A549 (cell line): ENCODE results near the gene PLPP2. TPM values are rescaled to one million over a fixed set of nuclear protein-coding genes. Genes with fewer than 3 reads are reported as not detected.

Experiments used
- ATAC-seq, 2 experiments: fragments of 200-7000 bp in 1 of 2; fragments of >200 bp in 1 of 2; cut with Nextera tagmentation in 1 of 2; cut with Tn5 transposase in 1 of 2; 3 replicates each; pipeline versions ENCODE4 v1.8.0 to v1.9.1; 2018 to 2020; ENCODE audit warnings: mild to moderate bottlenecking in 1 of 2, moderate library complexity in 1 of 2
- CTCF ChIA-PET: fragments of 300-600 bp; sonication (Branson Sonifier 250); formaldehyde crosslinking; extraction: SDS; loops from one replicate; lab custom pipeline; 2021; ENCODE audit warnings: antibody characterized with exemption, inconsistent platforms; lab: Yijun Ruan, JAX
- POLR2A ChIA-PET: fragments of 350-600 bp; formaldehyde crosslinking; extraction: SDS; loops from one replicate; lab custom pipeline; 2021; ENCODE audit warnings: antibody characterized with exemption, inconsistent platforms; lab: Yijun Ruan, JAX
- DNase-seq, 2 experiments: peaks; one replicate each; pipeline versions ENCODE4 v3.0.0 to v3.0.0-alpha.2; 2011 to 2016; ENCODE audit warnings: low read depth in 1 of 2, low spot score in 1 of 2
- FAIRE-seq: peaks from 2 replicates; lab custom pipeline; 2011; peaks lifted over from hg19 to GRCh38; lab: Jason Lieb, UNC
- H3K27ac ChIP-seq, 2 experiments: fragments of >200 bp; sonication (Bioruptor Twin); formaldehyde crosslinking; 3 replicates each; pipeline ENCODE4 v1.5.1; 2016 to 2017
- H3K4me1 ChIP-seq: fragments of >200 bp; sonication (Bioruptor Twin); formaldehyde crosslinking; 3 replicates; pipeline ENCODE4 v1.6.1; 2016
- H3K4me2 ChIP-seq: fragments of >200 bp; sonication (Bioruptor Twin); formaldehyde crosslinking; 3 replicates; pipeline ENCODE4 v1.6.1; 2016
- H3K4me3 ChIP-seq: fragments of >200 bp; sonication (Bioruptor Twin); formaldehyde crosslinking; 3 replicates; pipeline ENCODE4 v1.5.1; 2016
- H3K9me3 ChIP-seq: fragments of >200 bp; sonication (Bioruptor Twin); formaldehyde crosslinking; 3 replicates; pipeline ENCODE4 v1.6.1; 2016
- CEBPB ChIP-seq, 2 experiments: fragments of >200 bp in 1 of 2; sonication (Bioruptor Twin) in 1 of 2; formaldehyde crosslinking in 1 of 2; IDR thresholded peaks; 2 replicates each; pipeline ENCODE4 v1.6.1; 2012 to 2016
- EHF ChIP-seq: fragments of 250-450 bp; sonication (Bioruptor Pico); IDR thresholded peaks from 2 replicates; pipeline ENCODE4 v1.5.0; 2020; ENCODE audit warnings: mild to moderate bottlenecking
- EP300 ChIP-seq, 2 experiments: fragments of >200 bp; sonication (Bioruptor Twin); formaldehyde crosslinking; IDR thresholded peaks; 2 replicates in 1 of 2; 3 replicates in 1 of 2; pipeline ENCODE4 v1.6.1; 2016 to 2017
- FOSB ChIP-seq: fragments of 250-450 bp; sonication (Bioruptor Pico); IDR thresholded peaks from 2 replicates; pipeline ENCODE4 v1.5.0; 2020; ENCODE audit warnings: mild to moderate bottlenecking, moderate library complexity
- FOSL2 ChIP-seq, 2 experiments: fragments of 450-650 bp in 1 of 2; fragments of >200 bp in 1 of 2; sonication (Bioruptor Twin) in 1 of 2; formaldehyde crosslinking; IDR thresholded peaks; 2 replicates each; pipeline versions ENCODE4 v1.5.0 to v1.6.1; 2016 to 2020; ENCODE audit warnings: mild to moderate bottlenecking in 1 of 2, moderate library complexity in 1 of 2
- HOXA7 ChIP-seq: fragments of 250-450 bp; sonication (Bioruptor Pico); IDR thresholded peaks from 2 replicates; pipeline ENCODE4 v1.5.0; 2020; ENCODE audit warnings: mild to moderate bottlenecking, moderate library complexity
- HOXB13 ChIP-seq: fragments of 250-450 bp; sonication (Bioruptor Pico); IDR thresholded peaks from 2 replicates; pipeline ENCODE4 v1.5.0; 2020; ENCODE audit warnings: low read depth, mild to moderate bottlenecking, moderate library complexity
- KDM1A ChIP-seq: fragments of 200-600 bp; sonication (generic); IDR thresholded peaks from 2 replicates; pipeline ENCODE4 v1.6.1; 2016; ENCODE audit warnings: low read depth, mild to moderate bottlenecking
- MAFK ChIP-seq: fragments of 450-650 bp; IDR thresholded peaks from 2 replicates; pipeline ENCODE4 v1.6.1; 2014; ENCODE audit not compliant: partially characterized antibody
- MYC ChIP-seq: IDR thresholded peaks from 2 replicates; pipeline ENCODE4 v1.6.1; 2012; ENCODE audit warnings: mild to moderate bottlenecking, inconsistent platforms, low read length, improper control_type of control experiment, borderline replicate concordance
- NFE2L2 ChIP-seq: fragments of 150-350 bp; conservative IDR thresholded peaks from 2 replicates; pipeline ENCODE4 v1.6.1; 2014; ENCODE audit warnings: low read length
- NPAS2 ChIP-seq: fragments of 250-450 bp; sonication (Bioruptor Pico); IDR thresholded peaks from 2 replicates; pipeline ENCODE4 v1.8.0; 2022; ENCODE audit warnings: mild to moderate bottlenecking, moderate library complexity, borderline replicate concordance
- PHF8 ChIP-seq: fragments of 200-600 bp; sonication (generic); IDR thresholded peaks from 2 replicates; pipeline ENCODE4 v1.6.1; 2016; ENCODE audit warnings: low read depth, mild to moderate bottlenecking, antibody characterized with exemption, moderate library complexity, borderline replicate concordance
- POLR2AphosphoS2 ChIP-seq: conservative IDR thresholded peaks from 2 replicates; pipeline ENCODE4 v1.6.1; 2012; ENCODE audit warnings: low read length, improper control_type of control experiment, inconsistent platforms
- RAD21 ChIP-seq, 2 experiments: fragments of >200 bp in 1 of 2; sonication (Bioruptor Twin) in 1 of 2; formaldehyde crosslinking in 1 of 2; IDR thresholded peaks in 1 of 2; conservative IDR thresholded peaks in 1 of 2; 2 replicates in 1 of 2; 3 replicates in 1 of 2; pipeline ENCODE4 v1.6.1; 2012 to 2018; ENCODE audit warnings: inconsistent platforms in 1 of 2
- RARB ChIP-seq: fragments of 250-450 bp; sonication (Bioruptor Pico); IDR thresholded peaks from 2 replicates; pipeline ENCODE4 v1.8.0; 2021; ENCODE audit warnings: mild to moderate bottlenecking, moderate library complexity
- RCOR1 ChIP-seq: fragments of 150-350 bp; IDR thresholded peaks from 2 replicates; pipeline ENCODE4 v1.6.1; 2014; ENCODE audit warnings: antibody characterized with exemption, low read length, low read depth
- RFX5 ChIP-seq: fragments of 450-650 bp; IDR thresholded peaks from 2 replicates; pipeline ENCODE4 v1.7.1; 2014; ENCODE audit warnings: antibody characterized with exemption, mild to moderate bottlenecking, moderate library complexity
- RNF2 ChIP-seq: fragments of 200-600 bp; sonication (generic); IDR thresholded peaks from 2 replicates; pipeline ENCODE4 v1.6.1; 2016; ENCODE audit warnings: low read depth, mild to moderate bottlenecking, antibody characterized with exemption, moderate library complexity, borderline replicate concordance
- TFCP2L1 ChIP-seq: fragments of 250-450 bp; sonication (Bioruptor Pico); IDR thresholded peaks from 2 replicates; pipeline ENCODE4 v1.5.0; 2021; ENCODE audit warnings: mild to moderate bottlenecking
- TP53 ChIP-seq: fragments of 250-450 bp; sonication (Bioruptor Pico); IDR thresholded peaks from 2 replicates; pipeline ENCODE4 v1.5.0; 2021; ENCODE audit warnings: mild to moderate bottlenecking, moderate library complexity
- ZFP36 ChIP-seq: fragments of 450-650 bp; IDR thresholded peaks from 2 replicates; pipeline ENCODE4 v1.6.1; 2014; ENCODE audit warnings: borderline replicate concordance; ENCODE audit not compliant: partially characterized antibody
- ZNF302 ChIP-seq: fragments of 250-450 bp; sonication (Bioruptor Pico); IDR thresholded peaks from 2 replicates; pipeline ENCODE4 v1.9.0; 2021; ENCODE audit warnings: inconsistent platforms, mild to moderate bottlenecking, moderate library complexity
- WGBS: methylation state at CpG from one replicate; pipeline ENCODE4 v1.1.6; 2017; ENCODE audit errors: missing lambda C conversion rate; 5-methylcytosine and 5-hydroxymethylcytosine counted together
- polyA plus RNA-seq, 4 experiments: library from polyadenylated mRNA; depleted of rRNA in 3 of 4; stranded (reverse); fragments of >200 nt; fragmentation: RNase III in 1 of 4; extraction: RNeasy Plus Mini Kit Qiagen cat#74134 plus additional on column Dnase treatment in 1 of 4; gene quantifications; 2 replicates in 3 of 4; 3 replicates in 1 of 4; pipeline ENCODE4 v1.2.3, GENCODE V29; 2011 to 2017
- TF ChIP-seq, protein P1 (sequence below): IDR thresholded peaks from 2 replicates; pipeline ENCODE4 v1.6.1; 2012
- TF ChIP-seq, protein P2 (sequence below): IDR thresholded peaks from 2 replicates; pipeline ENCODE4 v1.6.1; 2012
- TF ChIP-seq, protein P3 (sequence below): fragments of >200 bp; sonication (Bioruptor Twin); formaldehyde crosslinking; IDR thresholded peaks from 3 replicates; pipeline ENCODE4 v1.6.1; 2016
- TF ChIP-seq, protein P4 (sequence below): fragments of >200 bp; sonication (Bioruptor Twin); formaldehyde crosslinking; IDR thresholded peaks from 3 replicates; pipeline ENCODE4 v1.5.1; 2016

The PLPP2 gene
- polyA plus RNA-seq, 2 of the 4 experiments (the other 2 are of a cell fraction): 44.2 to 100 TPM

DNA sequence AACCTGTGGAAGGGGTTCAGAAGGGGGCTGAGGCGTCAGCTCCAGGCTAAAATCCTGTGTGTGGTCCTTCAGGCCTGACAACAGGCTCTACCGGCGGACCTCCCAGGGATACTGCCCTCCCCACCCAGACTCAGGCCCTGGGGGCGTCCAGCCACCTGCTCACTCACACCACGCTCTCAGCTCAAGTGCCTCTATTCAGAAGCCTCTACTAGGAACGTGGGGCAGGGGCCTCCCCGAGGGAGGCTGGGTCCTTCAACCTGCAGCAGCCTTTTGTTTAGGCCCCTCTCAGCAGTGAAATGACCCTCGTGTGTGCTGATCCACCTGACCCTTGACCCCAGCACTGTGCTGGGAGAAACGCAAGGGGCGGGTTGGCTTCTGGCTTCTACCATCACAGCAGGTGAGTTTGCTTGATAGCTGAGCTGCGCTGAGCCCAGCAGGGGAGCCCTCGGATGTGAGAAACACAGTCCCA lies 10.6 kb downstream of the PLPP2 start:
- ChIA-PET POLR2A (no interaction called here), CTCF (interaction anchor here (1.7 kb wide), 1 partner anchor 13 kb away, joined by 8 read pairs; no protein-coding TSS in a partner anchor)
- H3K4me3 ChIP-seq: no peak overlapping the region
- H3K27ac ChIP-seq: no peak overlapping the region
- TF ChIP-seq KDM1A: no peak
- TF ChIP-seq RNF2: no peak
- TF ChIP-seq POLR2AphosphoS2: no peak
- no peak for TF ChIP-seq RCOR1
- TF ChIP-seq TP53 (CRISPR knock-in tag): no peak
- TF ChIP-seq, protein P1, sequence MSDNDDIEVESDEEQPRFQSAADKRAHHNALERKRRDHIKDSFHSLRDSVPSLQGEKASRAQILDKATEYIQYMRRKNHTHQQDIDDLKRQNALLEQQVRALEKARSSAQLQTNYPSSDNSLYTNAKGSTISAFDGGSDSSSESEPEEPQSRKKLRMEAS: no peak
- H3K4me2 ChIP-seq: no peak overlapping the region
- 100% methylated on average over 6 of the region's 12 CpGs for WGBS
- no peak for DNase-seq
- no peaks in the 10 kb centered on the region for H3K9me3 ChIP-seq
- ATAC-seq: no peak
- no peaks in the 10 kb centered on the region for H3K4me1 ChIP-seq
- FAIRE-seq: no peak

DNA sequence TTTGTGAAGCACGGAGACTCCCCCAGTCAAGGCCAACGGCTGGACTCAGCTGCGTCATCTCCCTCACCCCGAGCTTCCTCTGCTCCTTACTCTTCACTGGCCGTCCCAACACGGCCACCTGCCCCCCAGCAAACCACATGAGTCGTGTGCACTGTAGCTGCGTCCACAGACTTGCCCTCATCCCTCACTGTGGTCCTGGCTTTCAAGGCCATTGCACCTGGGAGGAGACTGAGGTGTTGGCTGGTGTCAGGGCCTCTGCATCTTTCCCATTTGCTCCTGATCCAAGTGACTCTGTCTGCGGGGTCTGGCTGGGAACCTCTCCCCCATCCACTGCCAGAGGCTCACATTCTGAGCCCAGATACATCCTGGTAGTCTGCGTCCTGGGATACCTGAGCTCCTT lies 11.5 kb downstream of the PLPP2 start:
- Histone ChIP-seq H3K4me2 (no peak overlapping the region), H3K4me1 (no peaks in the 10 kb centered on the region), H3K9me3 (no peaks in the 10 kb centered on the region), H3K4me3 (no peak overlapping the region), H3K27ac (no peak overlapping the region)
- no peak for TF ChIP-seq NPAS2
- TF ChIP-seq FOSL2 (IDR thresholded peaks at IDR 0.05): no peak
- TF ChIP-seq FOSL2 (CRISPR knock-in tag; IDR thresholded peaks at IDR 0.05): no peak
- no peak for TF ChIP-seq RARB (CRISPR knock-in tag)
- no peak for TF ChIP-seq EHF (CRISPR knock-in tag)
- no peak for TF ChIP-seq NFE2L2
- TF ChIP-seq CEBPB (IDR thresholded peaks at IDR 0.05): no peak
- TF ChIP-seq TFCP2L1 (CRISPR knock-in tag): no peak
- no peak for TF ChIP-seq ZFP36
- no peak for TF ChIP-seq TP53 (CRISPR knock-in tag)
- TF ChIP-seq HOXB13 (CRISPR knock-in tag): no peak
- no peak for TF ChIP-seq HOXA7 (CRISPR knock-in tag)
- TF ChIP-seq, protein P2, sequence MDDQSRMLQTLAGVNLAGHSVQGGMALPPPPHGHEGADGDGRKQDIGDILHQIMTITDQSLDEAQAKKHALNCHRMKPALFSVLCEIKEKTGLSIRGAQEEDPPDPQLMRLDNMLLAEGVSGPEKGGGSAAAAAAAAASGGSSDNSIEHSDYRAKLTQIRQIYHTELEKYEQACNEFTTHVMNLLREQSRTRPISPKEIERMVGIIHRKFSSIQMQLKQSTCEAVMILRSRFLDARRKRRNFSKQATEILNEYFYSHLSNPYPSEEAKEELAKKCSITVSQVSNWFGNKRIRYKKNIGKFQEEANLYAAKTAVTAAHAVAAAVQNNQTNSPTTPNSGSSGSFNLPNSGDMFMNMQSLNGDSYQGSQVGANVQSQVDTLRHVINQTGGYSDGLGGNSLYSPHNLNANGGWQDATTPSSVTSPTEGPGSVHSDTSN: no peak
- no peak for TF ChIP-seq MYC
- no peak for TF ChIP-seq MAFK
- TF ChIP-seq, protein P3, sequence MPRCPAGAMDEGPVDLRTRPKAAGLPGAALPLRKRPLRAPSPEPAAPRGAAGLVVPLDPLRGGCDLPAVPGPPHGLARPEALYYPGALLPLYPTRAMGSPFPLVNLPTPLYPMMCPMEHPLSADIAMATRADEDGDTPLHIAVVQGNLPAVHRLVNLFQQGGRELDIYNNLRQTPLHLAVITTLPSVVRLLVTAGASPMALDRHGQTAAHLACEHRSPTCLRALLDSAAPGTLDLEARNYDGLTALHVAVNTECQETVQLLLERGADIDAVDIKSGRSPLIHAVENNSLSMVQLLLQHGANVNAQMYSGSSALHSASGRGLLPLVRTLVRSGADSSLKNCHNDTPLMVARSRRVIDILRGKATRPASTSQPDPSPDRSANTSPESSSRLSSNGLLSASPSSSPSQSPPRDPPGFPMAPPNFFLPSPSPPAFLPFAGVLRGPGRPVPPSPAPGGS: no peak
- no peak for TF ChIP-seq RCOR1
- no peak for TF ChIP-seq EP300 (IDR thresholded peaks at IDR 0.05)
- TF ChIP-seq RFX5: no peak
- no peak for TF ChIP-seq RAD21 (conservative IDR thresholded peaks at IDR 0.05 in 1 of 2, IDR thresholded peaks at IDR 0.05 in 1 of 2)
- ATAC-seq (no peak), DNase-seq (no peak), FAIRE-seq (no peak)
- ChIA-PET POLR2A (no interaction called here), CTCF (interaction anchor here (0.8 to 1.7 kb wide), 2 partner anchors 12 to 16 kb away, joined by 3 to 8 read pairs; no protein-coding TSS in a partner anchor)
- WGBS: 100% methylated on average over 4 of the region's 10 CpGs

DNA sequence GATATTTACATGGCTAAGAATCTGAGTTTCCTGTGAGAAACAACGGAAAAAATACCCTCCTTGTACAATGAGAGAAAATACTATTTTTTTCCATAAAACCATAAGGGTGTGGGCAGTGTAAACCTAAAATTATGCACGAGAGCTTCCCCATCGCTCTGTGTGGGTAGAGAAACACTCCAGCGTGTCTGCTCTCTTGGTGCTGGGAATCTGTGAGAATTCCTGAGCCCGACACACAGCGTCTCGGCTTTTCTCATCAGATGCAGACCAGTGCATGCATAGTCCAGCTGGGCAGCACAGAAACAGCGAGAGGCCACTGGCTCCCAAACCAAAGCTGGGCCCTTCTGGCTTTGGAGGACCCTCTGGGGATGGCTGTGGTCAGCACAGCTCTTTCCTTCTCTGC lies 12.0 kb downstream of the PLPP2 start:
- no peak for ATAC-seq

More for the DNA sequence above, 12.0 kb downstream of the PLPP2 start:
- H3K4me1 ChIP-seq: no peaks in the 10 kb centered on the region
- CTCF ChIA-PET: interaction anchor here (0.8 to 1.7 kb wide), 3 partner anchors 11 to 16 kb away, joined by 3 to 8 read pairs (median 3); no protein-coding TSS in a partner anchor
- no peak overlapping the region for H3K4me2 ChIP-seq
- no peak overlapping the region for H3K4me3 ChIP-seq
- FAIRE-seq (no peak), DNase-seq (no peak)
- 96% methylated on average over 8 of the region's 8 CpGs for WGBS
- H3K9me3 ChIP-seq: no peaks in the 10 kb centered on the region
- POLR2A ChIA-PET: no interaction called here
- TF ChIP-seq PHF8 (no peak), NPAS2 (no peak), ZNF302 (no peak), CEBPB (IDR thresholded peaks at IDR 0.05) (no peak), FOSB (CRISPR knock-in tag) (no peak), RARB (CRISPR knock-in tag) (no peak)
- TF ChIP-seq, protein P4, sequence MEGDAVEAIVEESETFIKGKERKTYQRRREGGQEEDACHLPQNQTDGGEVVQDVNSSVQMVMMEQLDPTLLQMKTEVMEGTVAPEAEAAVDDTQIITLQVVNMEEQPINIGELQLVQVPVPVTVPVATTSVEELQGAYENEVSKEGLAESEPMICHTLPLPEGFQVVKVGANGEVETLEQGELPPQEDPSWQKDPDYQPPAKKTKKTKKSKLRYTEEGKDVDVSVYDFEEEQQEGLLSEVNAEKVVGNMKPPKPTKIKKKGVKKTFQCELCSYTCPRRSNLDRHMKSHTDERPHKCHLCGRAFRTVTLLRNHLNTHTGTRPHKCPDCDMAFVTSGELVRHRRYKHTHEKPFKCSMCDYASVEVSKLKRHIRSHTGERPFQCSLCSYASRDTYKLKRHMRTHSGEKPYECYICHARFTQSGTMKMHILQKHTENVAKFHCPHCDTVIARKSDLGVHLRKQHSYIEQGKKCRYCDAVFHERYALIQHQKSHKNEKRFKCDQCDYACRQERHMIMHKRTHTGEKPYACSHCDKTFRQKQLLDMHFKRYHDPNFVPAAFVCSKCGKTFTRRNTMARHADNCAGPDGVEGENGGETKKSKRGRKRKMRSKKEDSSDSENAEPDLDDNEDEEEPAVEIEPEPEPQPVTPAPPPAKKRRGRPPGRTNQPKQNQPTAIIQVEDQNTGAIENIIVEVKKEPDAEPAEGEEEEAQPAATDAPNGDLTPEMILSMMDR: no peak
- H3K27ac ChIP-seq: no peak overlapping the region
